DOHH2 (cell line): ENCODE data around the gene CCDC85B.
A peak's percentile ranks its signal among the peaks of the same experiment; 100 is the strongest.

Experiments
- H3F3A ChIP-seq: fragments of 200-600 bp; sonication (generic), shearing (Covaris generic); 2 replicates; pipeline ENCODE4 v1.6.0; 2016; ENCODE audit warnings: antibody characterized with exemption, mild to moderate bottlenecking; ENCODE audit not compliant: control insufficient read depth, insufficient read depth
- H3K27ac ChIP-seq: fragments of 200-600 bp; sonication (generic); 2 replicates; pipeline ENCODE4 v1.5.1; 2014; ENCODE audit warnings: low read depth, mild to moderate bottlenecking, low read length, moderate library complexity
- H3K27me3 ChIP-seq: fragments of 200-600 bp; sonication (generic); 2 replicates; pipeline ENCODE4 v1.6.1; 2014; ENCODE audit warnings: mild to moderate bottlenecking, low read length, mixed read lengths; ENCODE audit not compliant: control insufficient read depth
- H3K36me3 ChIP-seq: fragments of 200-600 bp; sonication (generic); 2 replicates; pipeline ENCODE4 v1.6.1; 2014; ENCODE audit warnings: mild to moderate bottlenecking, low read length, moderate library complexity, mixed read lengths; ENCODE audit not compliant: control insufficient read depth
- H3K4me1 ChIP-seq: fragments of 200-600 bp; sonication (generic); 2 replicates; pipeline ENCODE4 v1.6.1; 2014; ENCODE audit warnings: mild to moderate bottlenecking, low read length, mixed read lengths; ENCODE audit not compliant: control insufficient read depth
- H3K4me2 ChIP-seq: fragments of 200-600 bp; sonication (generic); 2 replicates; pipeline ENCODE4 v1.6.0; 2014; ENCODE audit warnings: mild to moderate bottlenecking, low read length, moderate library complexity
- H3K4me3 ChIP-seq: fragments of 200-600 bp; sonication (generic); 2 replicates; pipeline ENCODE4 v1.5.1; 2014; ENCODE audit warnings: mild to moderate bottlenecking, low read length, mixed read lengths
- H3K79me2 ChIP-seq: fragments of 200-600 bp; sonication (generic); 2 replicates; pipeline ENCODE4 v1.6.1; 2014; ENCODE audit warnings: mild to moderate bottlenecking, low read length, mixed read lengths; ENCODE audit not compliant: control insufficient read depth
- H3K9me2 ChIP-seq: fragments of 200-600 bp; sonication (generic); replicated peaks from 2 replicates; pipeline ENCODE4 v1.6.1; 2014; ENCODE audit warnings: mild to moderate bottlenecking, low read length, mixed read lengths; ENCODE audit not compliant: control insufficient read depth
- H3K9me3 ChIP-seq: fragments of 200-600 bp; sonication (generic); 2 replicates; pipeline ENCODE4 v1.6.1; 2014; ENCODE audit warnings: antibody characterized with exemption, low read length, mixed read lengths; ENCODE audit not compliant: control insufficient read depth, insufficient read depth
- H4K20me1 ChIP-seq: fragments of 200-600 bp; sonication (generic); 2 replicates; pipeline ENCODE4 v1.6.0; 2014; ENCODE audit warnings: low read depth, mild to moderate bottlenecking, antibody characterized with exemption, low read length, moderate library complexity; ENCODE audit not compliant: control insufficient read depth, insufficient read depth
- EZH2phosphoT487 ChIP-seq: fragments of 200-600 bp; sonication (generic); IDR thresholded peaks from 2 replicates; pipeline ENCODE4 v1.6.1; 2017; ENCODE audit warnings: borderline replicate concordance, mild to moderate bottlenecking, antibody characterized with exemption, low read length, moderate library complexity, mixed read lengths
- TF ChIP-seq, protein P1 (sequence below): fragments of 200-600 bp; sonication (generic); IDR thresholded peaks from one replicate; pipeline ENCODE4 v1.5.1; 2014; ENCODE audit warnings: antibody characterized with exemption, mild to moderate bottlenecking, low read depth, low read length; ENCODE audit not compliant: poor library complexity, severe bottlenecking

CCDC85B gene

DNA sequence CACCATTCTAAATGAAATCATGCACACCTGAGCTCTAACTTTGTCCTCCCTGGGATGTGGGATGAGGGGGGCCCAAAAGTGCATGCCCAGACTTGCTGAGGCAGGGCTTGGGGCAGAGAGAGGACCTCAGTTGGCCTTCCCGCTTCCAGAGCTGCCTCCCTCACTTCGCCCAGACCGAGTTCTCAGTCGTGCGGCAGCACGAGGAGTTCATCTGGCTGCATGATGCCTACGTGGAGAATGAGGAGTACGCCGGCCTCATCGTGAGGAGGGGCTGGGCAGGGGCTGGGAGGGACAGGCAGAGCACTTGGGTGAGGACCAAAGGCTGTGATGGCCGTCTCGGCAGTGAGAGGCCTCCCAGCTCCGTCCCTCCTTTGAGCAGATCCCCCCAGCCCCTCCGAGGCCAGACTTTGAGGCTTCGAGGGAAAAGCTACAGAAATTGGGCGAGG is 40.7 kb upstream of the CCDC85B start:
- TF ChIP-seq EZH2phosphoT487: no peak
- TF ChIP-seq, protein P1, sequence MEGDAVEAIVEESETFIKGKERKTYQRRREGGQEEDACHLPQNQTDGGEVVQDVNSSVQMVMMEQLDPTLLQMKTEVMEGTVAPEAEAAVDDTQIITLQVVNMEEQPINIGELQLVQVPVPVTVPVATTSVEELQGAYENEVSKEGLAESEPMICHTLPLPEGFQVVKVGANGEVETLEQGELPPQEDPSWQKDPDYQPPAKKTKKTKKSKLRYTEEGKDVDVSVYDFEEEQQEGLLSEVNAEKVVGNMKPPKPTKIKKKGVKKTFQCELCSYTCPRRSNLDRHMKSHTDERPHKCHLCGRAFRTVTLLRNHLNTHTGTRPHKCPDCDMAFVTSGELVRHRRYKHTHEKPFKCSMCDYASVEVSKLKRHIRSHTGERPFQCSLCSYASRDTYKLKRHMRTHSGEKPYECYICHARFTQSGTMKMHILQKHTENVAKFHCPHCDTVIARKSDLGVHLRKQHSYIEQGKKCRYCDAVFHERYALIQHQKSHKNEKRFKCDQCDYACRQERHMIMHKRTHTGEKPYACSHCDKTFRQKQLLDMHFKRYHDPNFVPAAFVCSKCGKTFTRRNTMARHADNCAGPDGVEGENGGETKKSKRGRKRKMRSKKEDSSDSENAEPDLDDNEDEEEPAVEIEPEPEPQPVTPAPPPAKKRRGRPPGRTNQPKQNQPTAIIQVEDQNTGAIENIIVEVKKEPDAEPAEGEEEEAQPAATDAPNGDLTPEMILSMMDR: no peak
- Histone ChIP-seq H3K4me1 (no peaks in the 10 kb centered on the region), H3K79me2 (peaks cover 7% of the 10 kb centered on the region), H3K9me3 (peaks cover 5% of the 10 kb centered on the region; the same call in 1 of the 2 replicates), H3K9me2 (no peaks in the 10 kb centered on the region), H4K20me1 (no peaks in the 10 kb centered on the region; the same call in 1 of the 2 replicates), H3K4me3 (no peak overlapping the region), H3K4me2 (no peak overlapping the region), H3K27ac (no peak overlapping the region), H3K36me3 (peaks cover 37% of the 10 kb centered on the region), H3K27me3 (0 out of 2 replicates have a peak, but pooled peaks cover 2% of the 10 kb centered on the region), H3F3A (peaks cover 15% of the 10 kb centered on the region)

DNA sequence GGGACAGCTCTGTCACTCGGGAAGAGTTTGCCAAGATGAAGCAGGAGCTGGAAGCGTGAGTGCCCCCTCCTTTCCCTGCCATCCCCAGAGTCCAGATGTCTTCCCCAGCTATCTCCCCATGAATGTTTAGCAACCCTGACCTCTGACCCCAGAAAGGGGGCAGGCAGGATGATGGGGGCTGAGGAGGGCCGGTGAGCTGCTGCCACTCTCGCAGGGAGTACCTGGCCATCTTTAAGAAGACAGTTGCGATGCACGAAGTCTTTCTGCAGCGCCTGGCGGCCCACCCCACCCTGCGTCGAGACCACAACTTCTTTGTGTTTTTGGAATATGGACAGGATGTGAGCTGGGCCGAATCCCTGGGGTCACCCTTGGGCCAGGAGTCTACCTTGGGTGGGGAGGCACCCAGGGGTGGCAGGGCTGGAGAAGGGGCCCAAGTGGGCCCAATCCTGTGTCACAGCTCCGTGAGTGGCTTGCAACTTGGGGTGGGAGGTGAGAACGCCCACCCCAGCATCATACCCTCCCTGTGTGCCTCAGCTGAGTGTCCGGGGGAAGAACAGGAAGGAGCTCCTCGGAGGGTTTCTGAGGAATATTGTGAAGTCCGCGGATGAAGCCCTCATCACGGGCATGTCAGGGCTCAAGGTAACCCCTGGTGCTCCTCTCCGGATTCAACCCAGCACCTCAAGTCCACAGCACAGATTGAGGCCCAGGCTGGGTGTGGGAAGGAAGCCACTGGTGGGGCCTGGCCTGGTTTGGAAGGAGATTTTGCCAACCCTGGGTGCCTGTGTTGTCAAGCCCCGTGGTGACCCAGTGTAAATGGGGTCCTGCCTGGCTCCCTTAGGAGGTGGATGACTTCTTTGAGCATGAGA is 40.0 kb upstream of the CCDC85B start:
- Histone ChIP-seq H3K27me3 (0 out of 2 replicates have a peak, but pooled peaks cover 2% of the 10 kb centered on the region), H3K4me3 (no peak overlapping the region), H3K4me1 (no peaks in the 10 kb centered on the region), H3K27ac (no peak overlapping the region), H3K9me3 (peaks cover 5% of the 10 kb centered on the region; the same call in 1 of the 2 replicates), H3K79me2 (peaks cover 13% of the 10 kb centered on the region), H3K9me2 (no peaks in the 10 kb centered on the region), H3K36me3 (peaks cover 44% of the 10 kb centered on the region), H4K20me1 (peaks cover 6% of the 10 kb centered on the region), H3K4me2 (no peak overlapping the region), H3F3A (peaks cover 15% of the 10 kb centered on the region)
- TF ChIP-seq, protein P1: no peak
- TF ChIP-seq EZH2phosphoT487: no peak

DNA sequence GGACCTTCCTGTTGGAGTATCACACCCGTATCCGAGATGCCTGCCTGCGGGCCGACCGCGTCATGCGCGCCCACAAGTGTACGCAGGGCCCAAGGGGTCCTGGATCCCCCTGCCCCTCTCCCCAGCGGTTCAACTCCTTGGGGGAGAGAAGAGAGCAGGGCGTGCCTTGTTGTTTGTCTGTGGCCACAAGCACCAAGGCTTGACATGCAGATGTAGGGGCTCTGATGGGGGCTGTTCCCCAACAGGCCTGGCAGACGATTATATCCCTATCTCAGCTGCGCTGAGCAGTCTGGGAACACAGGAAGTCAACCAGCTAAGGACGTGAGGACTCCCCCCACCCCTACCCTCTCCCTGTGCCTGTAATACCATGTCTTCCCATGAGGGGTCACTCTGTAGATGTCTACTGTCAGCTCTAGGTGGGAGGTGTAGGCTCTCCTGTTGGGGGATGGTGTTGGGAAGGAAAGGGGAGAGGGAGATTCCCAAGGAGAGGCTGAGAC is 39.3 kb upstream of the CCDC85B start:
- no peak overlapping the region for H3K27ac ChIP-seq
- H3K36me3 ChIP-seq: peaks cover 51% of the 10 kb centered on the region
- peaks cover under 1% of the 10 kb centered on the region for H3K4me1 ChIP-seq
- peaks cover 22% of the 10 kb centered on the region for H3F3A ChIP-seq
- 0 out of 2 replicates have a peak, but pooled peaks cover 2% of the 10 kb centered on the region for H3K27me3 ChIP-seq
- peaks cover 13% of the 10 kb centered on the region for H4K20me1 ChIP-seq
- H3K4me3 ChIP-seq: no peak overlapping the region
- TF ChIP-seq EZH2phosphoT487: no peak
- TF ChIP-seq, protein P1: peak; percentile 79
- H3K9me3 ChIP-seq: peaks cover 5% of the 10 kb centered on the region; the same call in 1 of the 2 replicates
- H3K9me2 ChIP-seq: no peaks in the 10 kb centered on the region
- H3K79me2 ChIP-seq: peaks cover 20% of the 10 kb centered on the region
- no peak overlapping the region for H3K4me2 ChIP-seq
